ENCODE results near the gene GAS7.
A peak's percentile ranks its signal among the peaks of the same experiment; 100 is the strongest.
"Not testable (repeated sequence)": the region's sequence is repeated elsewhere in the genome, so short reads cannot be mapped to it uniquely, and the experiment has no call there.

Gene GAS7

DNA sequence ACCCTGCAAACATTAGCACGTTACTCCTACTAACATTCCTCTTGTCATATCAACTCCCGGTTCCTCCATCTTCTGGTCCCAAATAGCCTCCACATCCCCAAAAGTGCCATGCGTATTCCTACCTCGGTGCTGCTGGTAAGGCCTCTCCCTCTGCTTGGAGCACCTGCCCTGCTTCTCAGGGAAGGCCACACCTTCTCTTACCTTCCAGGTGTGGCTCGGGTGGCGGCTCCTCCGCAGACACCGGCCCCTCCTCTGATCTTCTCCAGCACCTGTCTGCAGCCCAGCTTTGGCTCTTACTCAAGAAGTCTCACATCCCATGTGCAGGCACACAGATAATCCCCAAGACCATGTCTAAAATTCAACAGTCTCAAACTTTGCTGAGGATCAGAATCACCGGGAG is 92.3 kb downstream of the GAS7 start:
- DNase-seq = no peak

- no peak for DNase-seq
Measured at GRCh38 chr17:10105513-10106001, 92.8 kb downstream of the GAS7 start.

DNA sequence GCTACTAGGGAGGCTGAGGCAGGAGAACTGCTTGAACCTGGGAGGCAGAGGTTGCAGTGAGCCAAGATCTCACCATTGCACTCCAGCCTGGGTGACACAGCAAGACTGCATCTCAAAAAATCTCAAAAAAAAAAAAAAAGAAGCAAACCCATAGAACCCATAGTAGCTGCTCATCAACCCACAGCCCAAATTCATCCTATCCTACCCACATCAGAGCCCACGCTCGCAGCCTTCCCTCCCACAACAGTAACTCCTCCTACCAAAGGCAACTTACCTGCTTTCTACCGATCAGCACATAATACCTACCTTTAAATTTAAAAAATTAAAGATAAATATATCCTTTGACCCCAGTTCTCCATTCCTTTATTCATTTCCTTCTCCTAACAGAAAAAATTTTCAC is 94.7 kb downstream of the GAS7 start:
- DNase-seq = no peak

DNA sequence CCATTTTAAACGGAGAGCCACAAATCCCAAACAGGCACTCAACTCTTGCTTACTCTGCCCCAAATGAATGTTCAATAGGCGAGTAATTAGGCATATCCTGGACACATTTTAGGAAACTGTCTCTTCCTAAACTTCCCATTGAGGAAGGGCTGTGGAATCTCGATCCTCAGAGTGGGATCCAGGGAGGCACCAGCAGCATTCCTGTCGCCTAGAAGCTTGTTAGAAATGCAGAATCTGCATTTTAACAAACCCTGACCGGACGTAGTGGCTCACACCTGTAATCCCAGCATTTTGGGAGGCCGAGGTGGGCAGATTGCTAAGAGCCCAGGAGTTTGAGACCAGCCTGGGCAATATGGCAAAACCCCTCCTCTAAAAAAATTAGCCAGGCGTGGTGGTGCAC is 95.6 kb downstream of the GAS7 start:
- no peak for DNase-seq

- no peak for DNase-seq
Measured at GRCh38 chr17:10099051-10099571, 99.3 kb downstream of the GAS7 start.

DNA sequence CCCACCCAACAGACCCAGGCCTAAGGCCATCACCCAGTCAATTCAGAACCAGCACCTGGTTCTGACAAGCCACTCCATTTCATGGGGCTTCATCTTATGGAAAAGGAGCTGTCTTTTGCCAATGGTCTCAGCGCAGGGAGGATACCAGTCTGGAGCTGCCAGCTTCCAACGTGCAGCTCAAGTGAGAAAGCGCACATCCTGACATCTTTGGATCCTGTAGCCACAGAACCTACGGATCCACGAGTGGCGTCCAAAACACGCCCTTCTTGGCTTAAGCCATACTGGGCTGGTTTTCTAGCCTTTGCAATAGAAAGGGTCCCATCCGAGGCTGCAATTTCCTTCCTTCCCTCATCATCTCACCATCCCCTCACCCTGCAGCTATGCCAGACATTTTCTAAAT is 101.8 kb downstream of the GAS7 start:
- DNase-seq = no peak

DNA sequence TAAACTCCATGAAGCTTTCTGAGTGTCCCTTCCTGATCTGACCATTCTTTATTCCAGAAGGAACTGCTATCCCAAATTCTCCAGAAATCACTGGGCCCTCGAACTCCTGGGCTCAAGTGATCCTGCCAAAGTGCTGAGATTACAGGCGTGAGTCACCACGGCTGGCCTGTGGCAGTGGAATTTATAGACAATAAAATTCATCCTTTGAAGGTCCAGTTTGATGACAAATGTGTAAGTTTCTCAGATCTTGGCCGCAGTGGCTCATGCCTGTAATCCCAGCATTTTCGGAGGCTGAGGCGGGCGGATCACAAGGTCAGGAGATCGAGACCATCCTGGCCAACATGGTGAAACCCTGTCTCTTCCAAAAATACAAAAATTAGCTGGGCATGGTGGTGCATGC is 103.1 kb downstream of the GAS7 start:
- not testable (repeated sequence) for DNase-seq

- DNase-seq = no peak
Measured at GRCh38 chr17:10094797-10095196, 103.6 kb downstream of the GAS7 start.

- DNase-seq = no peak
Measured at GRCh38 chr17:10092595-10092994, 105.8 kb downstream of the GAS7 start.

- no peak for DNase-seq
Measured at GRCh38 chr17:10091046-10091445, 107.4 kb downstream of the GAS7 start.

GRCh38 chr17:10089196-10089804 is 109.1 kb downstream of the GAS7 start:
- no peak for DNase-seq

DNA sequence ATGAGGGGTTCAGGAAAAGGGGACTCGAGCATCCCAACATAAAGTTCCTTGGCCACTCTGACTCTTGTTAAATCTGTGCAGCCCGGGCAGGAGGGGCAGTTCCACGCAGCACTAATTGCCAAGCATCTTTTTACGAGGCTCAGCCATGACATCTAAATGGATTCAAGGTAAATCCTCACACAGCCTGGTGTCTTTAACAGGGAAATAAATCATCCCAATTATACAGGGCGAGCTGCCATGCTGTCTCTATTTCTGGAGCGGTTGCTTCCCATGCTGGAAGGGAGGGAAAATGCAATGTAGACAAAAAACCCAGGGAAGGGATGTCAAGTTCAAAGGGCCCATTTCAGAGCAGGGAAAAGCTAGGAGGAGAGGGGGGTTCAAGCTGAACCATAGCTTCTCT is 110.0 kb downstream of the GAS7 start:
- no peak for DNase-seq

DNA sequence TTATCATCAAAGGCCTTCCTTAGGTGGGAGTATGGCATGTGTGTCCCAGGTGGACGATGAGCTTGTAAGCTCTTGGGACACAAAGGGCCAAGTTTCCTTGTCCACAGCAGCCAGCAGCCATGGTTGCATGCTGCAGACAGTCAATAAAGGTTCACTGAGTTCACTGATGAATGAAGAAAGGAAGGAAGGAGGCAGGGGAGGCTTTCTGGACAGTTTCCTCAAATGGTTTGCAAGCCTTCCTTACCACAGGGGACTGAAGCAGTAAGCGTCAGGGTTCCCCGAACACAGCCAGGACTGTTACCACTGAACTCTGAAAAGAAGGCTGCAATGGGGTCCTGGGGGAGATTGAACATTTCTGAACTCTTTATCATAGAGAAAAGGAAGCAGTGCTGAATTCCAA is 111.1 kb downstream of the GAS7 start:
- DNase-seq = no peak

DNA sequence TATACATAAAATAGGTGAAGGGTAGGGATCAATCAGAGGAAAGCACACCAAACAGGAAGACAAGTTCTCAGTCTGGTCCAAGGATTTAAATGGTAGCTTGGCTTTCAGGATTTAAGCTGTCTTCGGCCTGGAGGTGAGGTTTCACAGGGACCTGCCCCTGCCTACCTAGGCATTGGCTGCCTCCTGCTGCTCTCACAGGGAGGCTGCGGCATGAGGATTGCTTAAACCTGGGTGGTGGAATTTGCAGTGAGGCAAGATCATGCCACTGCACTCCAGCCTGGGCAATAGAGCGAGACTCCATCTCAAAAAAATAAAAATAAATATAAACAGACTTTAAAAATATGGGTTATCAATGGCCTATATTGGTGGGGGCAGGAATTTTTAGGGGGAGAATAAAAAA is 114.5 kb downstream of the GAS7 start:
- no peak for DNase-seq

- no peak for DNase-seq
Measured at GRCh38 chr17:10082795-10083194, 115.6 kb downstream of the GAS7 start.

GRCh38 chr17:10081571-10082169 is 116.7 kb downstream of the GAS7 start:
- DNase-seq = peak in 1 of 2 donors; percentile 26

DNA sequence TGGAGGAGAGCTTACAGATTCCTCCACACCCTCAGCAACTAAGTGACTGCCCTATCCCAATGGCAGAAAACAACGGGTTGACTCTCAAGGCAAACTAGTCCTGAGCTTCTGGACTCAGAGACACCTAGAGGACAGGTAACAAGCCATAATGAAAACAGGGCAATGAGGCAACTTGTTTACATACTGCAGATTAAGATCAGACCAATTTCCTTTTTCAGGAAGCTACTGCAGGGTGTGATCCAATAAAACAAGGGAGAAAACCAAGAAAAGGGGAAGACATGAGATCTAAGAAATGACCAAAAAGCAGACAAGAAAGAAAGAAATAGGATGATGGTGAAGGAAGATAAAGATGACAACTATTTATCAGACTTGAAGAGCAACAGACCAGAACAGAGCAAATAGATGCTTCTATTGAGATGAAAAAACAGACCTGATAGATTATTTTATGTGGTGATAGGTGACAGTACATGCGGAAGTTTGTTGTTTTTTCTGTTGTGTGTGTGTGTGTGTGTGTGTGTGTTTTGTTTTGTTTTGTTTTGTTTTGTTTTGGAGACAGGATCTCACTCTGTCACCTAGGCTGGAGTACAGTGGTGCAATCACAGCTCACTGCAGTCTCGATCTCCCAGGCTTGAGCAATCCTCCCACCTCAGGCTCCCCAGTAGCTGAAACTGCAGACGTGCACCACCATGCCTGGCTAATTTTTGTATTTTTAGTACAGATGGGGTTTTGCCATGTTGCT is 120.7 kb downstream of the GAS7 start:
- DNase-seq = peak; percentile 5 to 38

DNA sequence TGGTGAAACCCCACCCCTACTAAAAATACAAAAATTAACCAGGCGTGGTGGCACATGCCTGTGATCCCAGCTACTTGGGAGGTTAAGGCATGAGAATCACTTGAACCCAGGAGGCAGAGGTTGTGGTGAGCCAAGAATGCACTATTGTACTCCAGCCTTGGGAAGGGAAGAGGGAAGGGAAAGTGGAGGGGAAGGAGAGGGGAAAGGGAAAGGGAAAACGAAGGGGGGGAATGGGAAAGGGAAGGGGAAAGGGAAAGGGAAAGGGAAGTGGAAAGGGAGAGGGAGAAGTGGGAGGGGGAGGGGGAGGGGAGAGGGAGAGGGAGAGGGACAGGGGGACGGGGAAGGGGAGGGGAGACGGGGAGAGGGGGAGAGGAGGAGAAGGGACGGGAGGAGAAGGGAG is 122.5 kb downstream of the GAS7 start:
- no peak for DNase-seq

DNA sequence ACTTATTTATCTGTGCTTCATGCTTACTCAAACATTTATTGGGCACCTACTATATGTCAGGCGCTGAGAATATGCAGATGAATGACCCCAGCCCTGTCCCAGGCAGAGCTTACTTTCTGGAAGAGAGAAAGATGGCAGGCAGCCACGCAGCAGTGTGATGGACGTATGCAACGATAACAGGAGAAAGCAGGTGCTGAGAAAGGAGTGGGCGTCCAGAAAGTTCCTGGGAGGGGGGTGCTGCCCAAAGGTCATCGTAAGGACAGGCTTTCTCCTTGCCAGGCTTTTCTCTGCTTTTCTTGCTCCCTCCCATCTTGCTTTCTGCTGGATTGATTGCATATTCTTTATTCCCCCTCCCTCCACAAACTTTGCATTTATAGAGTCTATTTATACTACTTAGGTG is 124.5 kb downstream of the GAS7 start:
- no peak for DNase-seq

DNA sequence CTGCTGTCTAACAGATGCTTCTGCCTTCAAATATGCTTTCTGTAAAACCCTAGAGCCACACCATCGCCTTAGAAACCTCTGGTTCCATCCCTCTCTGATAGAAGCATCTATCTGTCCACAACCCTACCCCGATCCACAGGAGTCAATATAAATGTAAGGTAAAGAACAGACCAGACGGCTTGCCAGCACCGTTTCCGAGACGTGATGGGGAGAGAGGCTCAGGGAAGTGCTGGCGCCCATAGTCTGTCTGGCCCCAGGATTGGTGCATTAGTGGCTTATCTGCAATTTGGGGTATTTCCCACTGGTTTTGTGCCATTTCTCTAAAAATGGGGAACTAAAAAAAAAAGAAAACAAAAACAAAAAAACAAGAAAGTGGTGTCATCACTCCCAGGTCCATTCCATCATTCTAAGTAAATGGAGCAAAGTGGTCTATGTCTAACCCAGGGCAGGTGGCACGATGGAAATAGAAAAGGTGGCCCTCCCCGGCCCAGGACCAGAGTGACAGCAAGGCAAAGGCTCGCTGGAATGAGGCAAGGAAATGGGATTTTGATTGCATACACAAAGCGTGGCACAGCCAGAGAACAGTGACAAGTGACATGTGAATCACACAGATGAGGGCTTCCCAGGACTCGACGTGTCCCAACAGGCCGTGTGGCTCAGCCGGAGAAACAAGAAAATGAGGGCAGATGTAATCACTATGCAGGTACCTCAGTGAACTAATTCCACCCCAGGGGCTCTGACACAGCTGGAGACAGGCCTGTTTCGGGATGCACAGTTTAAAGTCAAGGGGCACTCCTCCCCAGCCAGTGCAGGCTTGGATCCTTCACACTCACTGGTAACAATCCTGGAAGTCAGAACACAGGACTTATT is 125.6 kb downstream of the GAS7 start:
- DNase-seq = no peak

GRCh38 chr17:10072086-10072485 is 126.3 kb downstream of the GAS7 start:
- DNase-seq = no peak

DNA sequence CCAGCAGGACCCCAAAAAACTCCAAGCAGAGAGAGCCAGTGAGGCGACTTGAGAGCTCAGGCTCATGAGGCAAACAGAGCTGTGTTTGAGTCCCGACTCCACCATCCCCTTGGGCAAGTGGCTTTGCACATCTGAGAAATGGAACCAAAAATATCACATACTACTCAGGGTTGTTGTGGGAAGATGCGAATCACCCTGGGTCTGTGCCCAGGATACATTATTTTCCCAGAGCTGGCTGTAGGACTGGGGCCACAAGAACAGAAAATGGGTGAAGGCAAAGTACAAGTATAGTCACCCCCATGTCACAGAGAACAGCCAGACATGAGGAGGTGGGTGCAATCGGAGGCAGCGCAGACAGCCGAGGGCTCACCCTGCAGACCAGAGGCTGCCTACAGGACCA is 127.3 kb downstream of the GAS7 start:
- DNase-seq = no peak

- DNase-seq = no peak
Measured at GRCh38 chr17:10070690-10071089, 127.7 kb downstream of the GAS7 start.

All from CD4-positive, alpha-beta T cell treated with Interleukin-1 beta for 1 hour (primary cell).